ENCODE results near the gene NPIPA7.
"Not testable (repeated sequence)": the region's sequence is repeated elsewhere in the genome, so short reads cannot be mapped to it uniquely, and the experiment has no call there.

Gene NPIPA7

DNA sequence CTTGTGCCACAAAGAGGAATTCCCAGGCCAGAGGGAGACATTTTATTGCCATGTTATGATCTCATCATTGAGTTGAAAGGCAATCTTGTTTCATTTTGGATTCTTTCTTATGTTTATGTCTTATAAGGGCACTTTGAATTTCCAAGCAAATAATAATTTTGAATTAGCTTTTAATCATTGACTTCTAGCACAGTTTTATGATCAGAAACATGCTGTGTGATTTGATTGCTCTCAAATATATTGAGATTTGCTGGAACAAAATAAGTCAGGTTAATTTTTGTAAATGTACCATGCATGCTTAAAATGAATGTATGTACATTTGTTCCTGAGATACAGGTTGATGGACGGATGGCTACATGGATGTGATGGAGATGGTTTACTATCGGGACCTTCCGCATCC lies at the start of gene NPIPA7:
Gene NPIPA7 (plus strand): TSS at position 301 of the 400 bp plus-strand sequence. CDS start 105 bp downstream, outside the sequence.
- not testable (repeated sequence) for DNase-seq

DNA sequence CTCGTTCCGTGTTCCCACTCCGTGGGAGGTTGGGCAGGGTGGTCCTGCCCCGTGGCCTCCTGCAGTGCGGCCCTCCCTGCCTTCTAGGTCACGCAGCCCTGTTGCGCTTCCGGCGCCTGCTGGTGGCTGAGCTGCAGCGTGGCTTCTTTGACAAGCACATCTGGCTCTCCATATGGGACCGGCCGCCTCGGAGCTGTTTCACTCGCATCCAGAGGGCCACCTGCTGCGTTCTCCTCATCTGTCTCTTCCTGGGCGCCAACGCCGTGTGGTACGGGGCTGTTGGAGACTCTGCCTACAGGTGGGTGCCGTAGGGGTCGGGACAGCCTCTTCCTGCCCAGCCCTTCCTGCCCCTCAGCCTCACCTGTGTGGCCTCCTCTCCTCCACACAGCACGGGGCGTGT lies 47.5 kb upstream of the NPIPA7 start:
- not testable (repeated sequence) for DNase-seq

DNA sequence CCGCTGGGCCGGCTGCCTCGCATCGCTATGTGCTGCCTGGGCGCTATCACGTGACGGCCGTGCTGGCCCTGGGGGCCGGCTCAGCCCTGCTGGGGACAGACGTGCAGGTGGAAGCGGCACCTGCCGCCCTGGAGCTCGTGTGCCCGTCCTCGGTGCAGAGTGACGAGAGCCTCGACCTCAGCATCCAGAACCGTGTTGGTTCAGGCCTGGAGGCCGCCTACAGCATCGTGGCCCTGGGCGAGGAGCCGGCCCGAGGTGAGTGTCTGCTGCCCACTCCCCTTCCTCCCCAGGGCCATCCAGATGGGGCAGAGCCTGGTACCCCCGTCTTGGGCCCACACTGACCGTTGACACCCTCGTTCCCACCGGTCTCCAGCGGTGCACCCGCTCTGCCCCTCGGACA lies 21.4 kb upstream of the NPIPA7 start:
- not testable (repeated sequence) for DNase-seq

DNA sequence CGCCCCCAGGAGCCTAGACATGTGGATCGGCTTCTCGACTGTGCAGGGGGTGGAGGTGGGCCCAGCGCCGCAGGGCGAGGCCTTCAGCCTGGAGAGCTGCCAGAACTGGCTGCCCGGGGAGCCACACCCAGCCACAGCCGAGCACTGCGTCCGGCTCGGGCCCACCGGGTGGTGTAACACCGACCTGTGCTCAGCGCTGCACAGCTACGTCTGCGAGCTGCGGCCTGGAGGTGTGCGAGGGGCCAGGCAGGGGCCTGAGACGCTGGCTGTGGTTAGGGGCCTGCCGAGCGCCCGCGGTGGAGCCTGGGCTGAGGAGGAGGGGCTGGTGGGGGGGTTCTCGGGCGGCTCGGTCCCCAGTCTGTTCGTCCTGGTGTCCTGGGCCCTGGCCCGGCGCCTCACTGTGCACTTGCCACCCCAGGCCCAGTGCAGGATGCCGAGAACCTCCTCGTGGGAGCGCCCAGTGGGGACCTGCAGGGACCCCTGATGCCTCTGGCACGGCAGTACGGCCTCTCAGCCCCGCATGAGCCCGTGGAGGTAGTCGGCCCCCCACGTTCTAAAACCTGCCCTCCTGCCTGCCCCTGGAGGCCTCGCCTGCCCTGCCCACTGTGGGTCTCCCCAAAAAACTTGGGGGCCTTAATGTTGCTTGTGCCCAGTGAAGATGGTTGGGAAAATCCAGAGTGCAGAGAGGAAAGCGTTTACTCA lies 20.2 kb upstream of the NPIPA7 start:
- DNase-seq, result not testable (repeated sequence)

DNA sequence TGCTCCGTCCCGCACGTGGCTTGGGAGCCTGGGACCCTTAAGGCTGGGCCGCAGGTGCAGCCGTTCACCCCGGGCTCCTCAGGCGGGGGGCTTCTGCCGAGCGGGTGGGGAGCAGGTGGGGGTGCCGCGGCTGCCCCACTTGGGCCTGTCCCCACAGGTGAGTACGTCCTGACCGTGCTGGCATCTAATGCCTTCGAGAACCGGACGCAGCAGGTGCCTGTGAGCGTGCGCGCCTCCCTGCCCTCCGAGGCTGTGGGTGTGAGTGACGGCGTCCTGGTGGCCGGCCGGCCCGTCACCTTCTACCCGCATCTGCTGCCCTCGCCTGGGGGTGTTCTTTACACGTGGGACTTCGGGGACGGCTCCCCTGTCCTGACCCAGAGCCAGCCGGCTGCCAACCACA lies 15.3 kb upstream of the NPIPA7 start:
- DNase-seq, result not testable (repeated sequence)

DNA sequence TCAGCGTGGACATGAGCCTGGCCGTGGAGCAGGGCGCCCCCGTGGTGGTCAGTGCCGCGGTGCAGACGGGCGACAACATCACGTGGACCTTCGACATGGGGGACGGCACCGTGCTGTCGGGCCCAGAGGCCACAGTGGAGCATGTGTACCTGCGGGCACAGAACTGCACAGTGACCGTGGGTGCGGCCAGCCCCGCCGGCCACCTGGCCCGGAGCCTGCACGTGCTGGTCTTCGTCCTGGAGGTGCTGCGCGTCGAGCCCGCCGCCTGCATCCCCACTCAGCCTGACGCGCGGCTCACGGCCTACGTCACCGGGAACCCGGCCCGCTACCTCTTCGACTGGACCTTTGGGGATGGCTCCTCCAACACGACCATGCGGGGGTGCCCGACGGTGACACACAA lies 14.8 kb upstream of the NPIPA7 start:
- DNase-seq, result not testable (repeated sequence)

DNA sequence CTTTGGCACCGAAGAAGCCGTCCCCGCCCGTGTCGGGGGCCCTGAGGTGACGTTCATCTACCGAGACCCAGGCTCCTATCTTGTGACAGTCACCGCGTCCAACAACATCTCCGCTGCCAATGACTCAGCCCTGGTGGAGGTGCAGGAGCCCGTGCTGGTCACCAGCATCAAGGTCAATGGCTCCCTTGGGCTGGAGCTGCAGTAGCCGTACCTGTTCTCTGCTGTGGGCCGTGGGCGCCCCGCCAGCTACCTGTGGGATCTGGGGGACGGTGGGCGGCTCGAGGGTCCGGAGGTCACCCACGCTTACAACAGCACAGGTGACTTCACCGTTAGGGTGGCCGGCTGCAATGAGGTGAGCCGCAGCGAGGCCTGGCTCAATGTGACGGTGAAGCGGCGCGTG lies 14.2 kb upstream of the NPIPA7 start:
- DNase-seq, result not testable (repeated sequence)

DNA sequence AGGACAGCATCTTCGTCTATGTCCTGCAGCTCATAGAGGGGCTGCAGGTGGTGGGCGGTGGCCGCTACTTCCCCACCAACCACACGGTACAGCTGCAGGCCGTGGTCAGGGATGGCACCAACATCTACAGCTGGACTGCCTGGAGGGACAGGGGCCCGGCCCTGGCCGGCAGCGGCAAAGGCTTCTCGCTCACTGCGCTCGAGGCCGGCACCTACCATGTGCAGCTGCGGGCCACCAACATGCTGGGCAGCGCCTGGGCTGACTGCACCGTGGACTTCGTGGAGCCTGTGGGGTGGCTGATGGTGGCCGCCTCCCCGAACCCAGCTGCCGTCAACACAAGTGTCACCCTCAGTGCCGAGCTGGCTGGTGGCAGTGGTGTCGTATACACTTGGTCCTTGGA lies 13.6 kb upstream of the NPIPA7 start:
- peak; percentile 1 for DNase-seq

DNA sequence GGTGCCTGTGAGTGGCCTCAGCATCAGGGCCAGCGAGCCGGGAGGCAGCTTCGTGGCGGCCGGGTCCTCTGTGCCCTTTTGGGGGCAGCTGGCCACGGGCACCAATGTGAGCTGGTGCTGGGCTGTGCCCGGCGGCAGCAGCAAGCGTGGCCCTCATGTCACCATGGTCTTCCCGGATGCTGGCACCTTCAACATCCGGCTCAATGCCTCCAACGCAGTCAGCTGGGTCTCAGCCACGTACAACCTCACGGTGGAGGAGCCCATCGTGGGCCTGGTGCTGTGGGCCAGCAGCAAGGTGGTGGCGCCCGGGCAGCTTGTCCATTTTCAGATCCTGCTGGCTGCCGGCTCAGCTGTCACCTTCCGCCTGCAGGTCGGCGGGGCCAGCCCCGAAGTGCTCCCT lies 13.1 kb upstream of the NPIPA7 start:
- DNase-seq, result not testable (repeated sequence)

DNA sequence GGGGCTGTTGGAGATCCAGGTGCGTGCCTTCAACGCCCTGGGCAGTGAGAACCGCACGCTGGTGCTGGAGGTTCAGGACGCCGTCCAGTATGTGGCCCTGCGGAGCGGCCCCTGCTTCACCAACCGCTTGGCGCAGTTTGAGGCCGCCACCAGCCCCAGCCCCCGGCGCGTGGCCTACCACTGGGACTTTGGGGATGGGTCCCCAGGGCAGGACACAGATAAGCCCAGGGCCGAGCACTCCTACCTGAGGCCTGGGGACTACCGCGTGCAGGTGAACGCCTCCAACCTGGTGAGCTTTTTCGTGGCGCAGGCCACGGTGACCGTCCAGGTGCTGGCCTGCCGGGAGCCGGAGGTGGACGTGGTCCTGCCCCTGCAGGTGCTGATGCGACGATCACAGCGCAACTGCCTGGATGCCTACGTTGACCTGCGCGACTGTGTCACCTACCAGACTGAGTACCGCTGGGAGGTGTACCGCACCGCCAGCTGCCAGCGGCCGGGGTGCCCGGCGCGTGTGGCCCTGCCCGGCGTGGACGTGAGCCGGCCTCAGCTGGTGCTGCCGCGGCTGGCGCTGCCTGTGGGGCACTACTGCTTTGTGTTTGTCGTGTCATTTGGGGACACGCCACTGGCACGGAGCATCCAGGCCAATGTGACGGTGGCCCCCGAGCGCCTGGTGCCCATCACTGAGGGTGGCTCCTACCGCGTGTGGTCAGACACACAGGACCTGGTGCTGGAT lies 12.2 kb upstream of the NPIPA7 start:
- not testable (repeated sequence) for DNase-seq

DNA sequence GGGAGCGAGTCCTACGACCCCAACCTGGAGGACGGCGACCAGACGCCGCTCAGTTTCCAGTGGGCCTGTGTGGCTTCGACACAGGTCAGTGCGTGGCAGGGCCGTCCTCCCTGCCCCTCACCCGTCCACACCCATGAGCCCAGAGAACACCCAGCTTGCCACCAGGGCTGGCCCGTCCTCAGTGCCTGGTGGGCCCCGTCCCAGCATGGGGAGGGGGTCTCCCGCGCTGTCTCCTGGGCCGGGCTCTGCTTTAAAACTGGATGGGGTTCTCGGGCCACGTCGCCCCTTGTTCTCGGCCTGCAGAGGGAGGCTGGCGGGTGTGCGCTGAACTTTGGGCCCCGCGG lies 11.7 kb upstream of the NPIPA7 start:
- DNase-seq, result not testable (repeated sequence)

DNA sequence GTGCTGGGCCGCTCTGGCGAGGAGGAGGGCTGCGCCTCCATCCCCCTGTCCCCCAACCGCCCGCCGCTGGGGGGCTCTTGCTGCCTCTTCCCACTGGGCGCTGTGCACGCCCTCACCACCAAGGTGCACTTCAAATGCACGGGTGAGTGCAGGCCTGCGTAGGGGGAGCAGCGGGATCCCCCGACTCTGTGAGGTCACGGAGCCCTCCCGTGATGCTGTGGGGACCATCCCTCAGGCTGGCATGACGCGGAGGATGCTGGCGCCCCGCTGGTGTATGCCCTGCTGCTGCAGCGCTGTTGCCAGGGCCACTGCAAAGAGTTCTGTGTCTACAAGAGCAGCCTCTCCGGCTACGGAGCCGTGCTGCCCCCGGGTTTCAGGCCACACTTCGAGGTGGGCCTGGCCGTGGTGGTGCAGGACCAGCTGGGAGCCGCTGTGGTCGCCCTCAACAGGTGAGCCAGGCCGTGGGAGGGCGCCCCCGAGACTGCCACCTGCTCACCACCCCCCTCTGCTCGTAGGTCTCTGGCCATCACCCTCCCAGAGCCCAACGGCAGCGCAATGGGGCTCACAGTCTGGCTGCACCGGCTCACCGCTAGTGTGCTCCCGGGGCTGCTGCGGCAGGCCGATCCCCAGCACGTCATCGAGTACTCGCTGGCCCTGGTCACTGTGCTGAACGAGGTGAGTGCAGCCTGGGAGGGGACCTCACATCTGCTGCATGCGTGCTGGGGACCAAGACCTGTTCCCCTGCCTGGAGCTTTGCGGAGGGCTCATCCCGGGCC lies 9.7 kb upstream of the NPIPA7 start:
- peak; percentile 1 for DNase-seq

DNA sequence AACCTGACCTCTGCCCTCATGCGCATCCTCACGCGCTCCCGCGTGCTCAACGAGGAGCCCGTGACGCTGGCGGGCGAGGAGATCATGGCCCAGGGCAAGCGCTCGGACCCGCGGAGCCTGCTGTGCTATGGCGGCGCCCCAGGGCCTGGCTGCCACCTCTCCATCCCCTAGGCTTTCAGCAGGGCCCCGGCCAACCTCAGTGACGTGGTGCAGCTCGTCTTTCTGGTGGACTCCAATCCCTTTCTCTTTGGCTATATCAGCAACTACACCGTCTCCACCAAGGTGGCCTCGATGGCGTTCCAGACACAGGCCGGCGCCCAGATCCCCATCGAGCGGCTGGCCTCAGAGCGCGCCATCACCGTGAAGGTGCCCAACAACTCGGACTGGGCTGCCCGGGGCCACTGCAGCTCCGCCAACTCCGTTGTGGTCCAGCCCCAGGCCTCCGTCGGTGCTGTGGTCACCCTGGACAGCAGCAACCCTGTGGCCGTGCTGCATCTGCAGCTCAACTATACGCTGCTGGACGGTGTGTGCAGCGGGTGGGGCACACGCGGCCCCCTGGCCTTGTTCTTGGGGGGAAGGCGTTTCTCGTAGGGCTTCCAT lies 7.7 kb upstream of the NPIPA7 start:
- not testable (repeated sequence) for DNase-seq

DNA sequence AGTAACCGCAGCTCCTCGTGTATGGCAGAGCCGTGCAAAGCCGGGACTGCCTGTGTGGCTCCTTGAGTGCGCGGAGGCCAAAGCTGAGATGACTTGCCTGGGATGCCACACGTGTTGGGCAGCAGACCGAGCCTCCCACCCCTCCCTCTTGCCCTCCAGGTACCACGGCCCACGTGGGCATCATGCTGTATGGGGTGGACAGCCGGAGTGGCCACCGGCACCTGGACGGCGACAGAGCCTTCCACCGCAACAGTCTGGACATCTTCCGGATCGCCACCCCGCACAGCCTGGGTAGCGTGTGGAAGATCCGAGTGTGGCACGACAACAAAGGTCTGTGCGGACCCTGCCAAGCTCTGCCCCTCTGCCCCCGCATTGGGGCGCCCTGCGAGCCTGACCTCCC lies 4.7 kb upstream of the NPIPA7 start:
- DNase-seq, result not testable (repeated sequence)

DNA sequence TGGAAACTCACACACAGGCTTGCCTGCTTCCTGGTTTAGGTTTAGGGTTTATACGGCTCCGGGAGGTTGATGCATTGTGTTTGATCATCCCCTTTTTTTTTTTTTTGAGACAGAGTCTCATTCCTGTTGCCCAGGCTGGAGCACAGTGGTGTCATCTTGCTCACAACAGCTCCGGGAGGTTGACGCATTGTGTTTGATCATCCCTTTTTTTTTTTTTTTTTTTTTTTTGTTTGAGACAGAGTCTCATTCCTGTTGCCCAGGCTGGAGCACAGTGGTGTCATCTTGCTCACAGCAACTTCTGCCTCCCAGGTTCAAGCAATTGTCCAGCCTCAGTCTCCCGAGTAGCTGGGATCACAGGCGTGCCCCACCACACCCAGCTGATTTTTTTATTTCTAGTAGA lies 20.7 kb downstream of the NPIPA7 start:
- not testable (repeated sequence) for DNase-seq

DNA sequence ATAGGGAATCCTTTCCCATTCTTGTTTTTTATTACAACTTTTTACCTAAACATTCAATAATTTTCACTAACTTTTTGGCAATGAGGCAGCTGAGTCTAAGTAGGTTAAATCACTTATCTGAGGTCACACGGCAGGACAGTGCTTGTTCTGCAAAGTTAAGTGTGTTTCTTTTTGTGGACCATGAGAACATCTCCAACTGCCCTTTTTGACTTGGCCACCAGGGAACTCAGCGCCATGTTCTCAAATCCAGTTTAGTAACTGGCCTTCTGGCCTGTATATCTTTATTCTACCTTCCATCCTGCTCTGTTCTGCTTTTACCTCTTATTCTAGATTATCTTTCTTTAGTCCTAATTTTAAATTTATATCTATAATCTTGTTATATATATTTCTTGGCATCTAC lies 23.4 kb downstream of the NPIPA7 start:
- DNase-seq, result not testable (repeated sequence)

DNA sequence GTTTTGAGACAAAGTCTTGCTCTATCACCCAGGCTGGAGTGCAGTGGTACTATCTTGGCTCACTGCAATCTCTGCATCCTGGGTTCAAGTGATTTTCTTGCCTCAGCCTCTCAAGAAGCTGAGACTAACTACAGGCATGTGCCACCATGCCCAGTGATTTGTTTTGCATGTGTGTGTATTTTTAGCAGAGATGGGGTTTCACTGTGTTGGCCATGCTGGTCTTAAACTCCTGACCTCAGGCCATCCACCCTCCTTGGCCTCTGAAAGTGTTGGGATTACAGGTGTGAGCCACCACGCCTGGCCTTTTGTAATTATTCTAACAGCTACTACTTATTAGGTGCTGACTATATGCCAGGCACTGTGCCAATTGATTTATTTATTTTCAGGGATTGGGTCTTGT lies 25.3 kb downstream of the NPIPA7 start:
- DNase-seq, result not testable (repeated sequence)

DNA sequence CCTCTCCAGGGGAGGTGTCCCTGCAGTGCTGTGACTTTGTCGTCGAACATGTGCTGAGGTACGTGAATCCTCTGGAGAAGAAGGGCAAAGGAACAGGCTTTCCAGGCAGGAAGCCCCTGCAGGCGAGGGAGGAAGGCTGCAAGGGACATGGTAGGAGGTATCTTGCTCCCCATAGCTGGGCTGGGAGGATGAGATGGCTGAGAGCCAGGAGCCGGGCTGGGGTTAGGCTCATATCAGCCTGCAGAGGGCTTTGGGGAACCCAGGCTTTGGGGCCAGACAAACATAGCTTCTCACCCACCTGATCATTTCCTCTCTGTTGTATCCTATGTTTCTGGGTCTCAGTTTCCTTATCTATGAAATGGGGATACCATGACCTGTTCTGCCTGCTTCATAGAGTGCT lies 26.5 kb downstream of the NPIPA7 start:
- not testable (repeated sequence) for DNase-seq

DNA sequence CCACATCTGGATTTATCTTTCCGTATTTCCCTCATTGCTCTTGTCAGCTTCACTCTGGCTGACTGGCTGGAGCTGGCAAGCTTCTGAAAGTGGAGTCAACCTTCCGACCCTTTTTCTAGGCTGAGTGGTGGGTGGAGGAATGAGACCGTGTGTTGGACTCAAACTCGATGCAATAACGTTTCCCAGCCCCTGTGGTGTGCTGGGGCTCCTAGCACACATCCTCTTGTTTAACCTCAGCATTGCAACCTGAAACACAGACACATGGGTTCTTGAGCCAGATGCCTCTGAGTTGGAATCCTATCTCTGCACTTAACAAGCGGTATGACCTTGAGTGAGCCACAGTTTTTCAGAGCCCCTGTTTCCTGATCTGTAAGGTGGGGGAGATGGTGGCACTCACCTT lies 29.5 kb downstream of the NPIPA7 start:
- DNase-seq, result not testable (repeated sequence)

DNA sequence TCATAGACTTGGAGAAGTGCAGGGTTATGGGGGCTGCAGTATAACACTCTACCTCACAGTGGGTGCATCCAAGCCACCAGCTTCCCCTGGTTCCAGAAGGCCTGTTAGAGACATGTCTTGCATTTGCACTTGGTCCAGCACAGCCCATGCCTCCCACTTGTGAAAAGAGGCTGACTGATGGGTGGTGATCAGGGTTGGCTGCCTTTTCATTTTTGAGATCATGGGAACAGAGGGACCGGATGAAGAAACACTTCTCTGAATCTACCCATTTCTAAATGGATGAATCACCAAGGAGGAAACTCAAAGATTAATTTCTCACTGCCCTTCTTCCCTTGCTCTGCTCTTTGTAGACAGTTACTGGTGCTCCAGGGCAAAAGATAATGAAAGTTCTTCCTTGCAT lies 34.8 kb downstream of the NPIPA7 start:
- not testable (repeated sequence) for DNase-seq

DNA sequence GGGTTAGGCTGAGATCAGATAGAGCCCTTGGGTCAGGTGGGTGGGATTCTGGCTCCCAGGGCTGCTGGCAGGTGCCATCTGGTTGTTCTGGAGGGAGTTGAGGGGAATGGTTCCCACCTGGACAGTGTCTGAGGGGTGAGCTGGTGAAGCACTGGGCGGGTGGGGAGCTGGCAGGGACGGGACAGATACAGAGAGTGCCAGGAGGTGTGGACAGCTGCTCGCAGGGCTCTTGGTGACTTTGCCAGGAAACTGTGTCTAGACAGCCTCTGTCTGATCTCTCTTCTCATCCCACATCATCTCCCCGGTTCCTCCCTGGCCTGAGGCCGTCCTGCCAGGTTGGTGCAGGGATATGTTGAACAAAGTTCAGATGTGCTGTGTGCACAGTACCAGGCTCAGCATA lies 38.1 kb downstream of the NPIPA7 start:
- DNase-seq, result not testable (repeated sequence)

DNA sequence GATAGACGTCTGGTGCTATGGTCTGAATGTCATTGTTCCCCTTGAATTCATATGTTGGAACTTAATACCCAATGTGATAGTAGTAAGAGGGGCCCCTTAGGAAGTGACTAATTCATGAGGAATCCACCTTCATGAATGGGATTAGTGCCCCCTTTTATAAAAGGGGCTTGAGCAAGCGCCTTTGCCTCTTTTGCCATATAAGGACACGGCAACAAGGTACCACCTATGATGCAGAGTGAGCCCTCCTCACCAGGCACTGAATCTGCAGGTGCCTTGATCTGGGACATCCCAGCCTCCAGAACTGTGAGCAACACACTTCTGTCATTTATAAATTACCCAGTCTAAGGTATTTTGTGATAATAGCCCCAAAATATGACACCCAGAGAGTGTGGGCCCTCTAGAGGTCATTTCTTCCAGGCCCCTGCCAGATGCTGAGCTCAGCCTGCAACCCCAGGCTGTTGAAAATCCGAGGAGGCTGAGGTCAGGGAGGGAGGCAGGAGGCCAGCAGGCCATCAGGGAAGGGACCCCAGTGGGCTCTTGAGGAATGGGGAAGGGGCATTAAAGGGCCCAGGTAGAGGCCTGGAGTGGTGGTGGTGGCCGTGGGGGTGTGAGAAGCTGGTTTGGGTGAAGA lies 39.1 kb downstream of the NPIPA7 start:
- not testable (repeated sequence) for DNase-seq

DNA sequence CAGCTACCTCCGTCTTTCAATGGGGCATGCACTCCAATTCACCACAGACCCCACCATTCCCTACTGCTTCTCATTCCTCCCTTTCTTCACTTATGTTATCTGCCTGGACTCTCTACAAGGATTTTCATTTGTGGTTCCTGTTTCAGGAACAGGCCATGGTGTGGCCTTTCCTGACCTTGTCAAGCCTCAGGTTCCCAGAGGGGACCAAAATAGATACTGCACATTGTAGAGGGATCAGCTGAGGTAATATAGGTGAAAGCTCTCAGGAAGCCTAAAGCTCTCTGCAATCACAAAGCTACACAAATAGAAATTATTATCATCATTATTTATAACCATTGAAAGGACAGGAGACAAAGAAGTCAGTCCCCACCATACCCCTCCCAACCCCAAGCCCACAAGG lies 41.6 kb downstream of the NPIPA7 start:
- not testable (repeated sequence) for DNase-seq

All from RPMI8226 (cell line).